H1 (cell line): Measurements from ENCODE around the gene COX17. TPM values are rescaled to one million over a fixed set of nuclear protein-coding genes. Genes with fewer than 3 reads are reported as not detected.

Experiments
- CTCF ChIA-PET: fragments of 300-600 bp; sonication (Branson Sonifier 250); formaldehyde crosslinking; loops from one replicate; lab custom pipeline; 2021; ENCODE audit not compliant: partially characterized antibody; lab: Charles Lee
- POLR2A ChIA-PET: fragments of 300-600 bp; sonication (Branson Sonifier 250); formaldehyde crosslinking; loops from one replicate; lab custom pipeline; 2021; ENCODE audit warnings: inconsistent platforms; ENCODE audit not compliant: partially characterized antibody; lab: Charles Lee
- DNase-seq, 2 experiments: peaks; one replicate each; pipeline versions ENCODE4 v3.0.0 to v3.0.0-alpha.2; 2010 to 2022; ENCODE audit warnings: low spot score in 2 of 2, low read depth in 1 of 2, mixed read lengths in 1 of 2
- FAIRE-seq: peaks from 2 replicates; lab custom pipeline; 2011; peaks lifted over from hg19 to GRCh38; lab: Jason Lieb, UNC
- H2AFZ ChIP-seq: 2 replicates; pipeline ENCODE4 v1.8.1; 2012; ENCODE audit warnings: low read length, inconsistent platforms
- H2AK5ac ChIP-seq: 2 replicates; pipeline ENCODE4 v1.6.1; 2013; ENCODE audit warnings: low read depth, low read length
- H2BK120ac ChIP-seq: replicated peaks from 2 replicates; pipeline ENCODE3; 2013; ENCODE audit warnings: low read depth, low read length, inconsistent platforms
- H2BK12ac ChIP-seq: 2 replicates; pipeline ENCODE4 v1.6.1; 2013; ENCODE audit warnings: low read depth, low read length
- H2BK15ac ChIP-seq: 2 replicates; pipeline ENCODE4 v1.6.1; 2013; ENCODE audit warnings: low read length
- H2BK20ac ChIP-seq: 2 replicates; pipeline ENCODE4 v1.6.1; 2013; ENCODE audit warnings: low read length
- H2BK5ac ChIP-seq: 2 replicates; pipeline ENCODE4 v1.6.1; 2013; ENCODE audit warnings: low read depth, low read length
- H3K14ac ChIP-seq: 2 replicates; pipeline ENCODE4 v1.6.1; 2013; ENCODE audit warnings: inconsistent platforms; ENCODE audit not compliant: insufficient read length
- H3K18ac ChIP-seq: 2 replicates; pipeline ENCODE4 v1.6.1; 2013; ENCODE audit warnings: low read length; ENCODE audit errors: extremely low read depth
- H3K23ac ChIP-seq: 2 replicates; pipeline ENCODE4 v1.6.1; 2013; ENCODE audit warnings: inconsistent platforms; ENCODE audit not compliant: insufficient read length
- H3K23me2 ChIP-seq: 2 replicates; pipeline ENCODE4 v1.6.1; 2013; ENCODE audit warnings: low read depth, low read length
- H3K27ac ChIP-seq: 2 replicates; pipeline ENCODE4 v1.6.1; 2011; ENCODE audit warnings: low read depth, low read length, inconsistent platforms
- H3K27me3 ChIP-seq, 4 experiments: replicated peaks in 1 of 4; 1 replicate in 1 of 4; 2 replicates in 3 of 4; pipeline versions ENCODE4 v1.6.1 to v1.8.1; 2011 to 2013; ENCODE audit warnings: low read length in 3 of 4, mild to moderate bottlenecking in 3 of 4, inconsistent platforms in 2 of 4, mixed read lengths in 2 of 4, moderate library complexity in 1 of 4; ENCODE audit not compliant: control insufficient read depth in 3 of 4, insufficient read depth in 3 of 4; ENCODE audit errors: extremely low read depth in 1 of 4
- H3K36me3 ChIP-seq, 4 experiments: 2 replicates each; pipeline versions ENCODE4 v1.6.1 to v1.8.1; 2011 to 2013; ENCODE audit warnings: mild to moderate bottlenecking in 4 of 4, low read length in 3 of 4, moderate library complexity in 2 of 4, control low read depth in 1 of 4, inconsistent platforms in 1 of 4; ENCODE audit not compliant: insufficient read depth in 4 of 4, control insufficient read depth in 2 of 4
- H3K4ac ChIP-seq: replicated peaks from 2 replicates; pipeline ENCODE3; 2013; ENCODE audit warnings: low read length, low read depth, mixed read lengths, inconsistent platforms; ENCODE audit not compliant: insufficient read length
- H3K4me1 ChIP-seq, 4 experiments: replicated peaks in 1 of 4; 1 replicate in 1 of 4; 2 replicates in 3 of 4; pipeline versions ENCODE4 v1.6.1 to v1.8.1; 2011 to 2013; ENCODE audit warnings: low read length in 3 of 4, inconsistent platforms in 2 of 4, mixed read lengths in 1 of 4; ENCODE audit not compliant: insufficient read depth in 4 of 4, control insufficient read depth in 3 of 4
- H3K4me2 ChIP-seq, 2 experiments: 2 replicates each; pipeline versions ENCODE4 v1.6.1 to v1.8.1; 2011 to 2013; ENCODE audit warnings: low read depth in 2 of 2, low read length in 2 of 2, control low read depth in 1 of 2, inconsistent platforms in 1 of 2, mild to moderate bottlenecking in 1 of 2; ENCODE audit not compliant: insufficient read depth in 1 of 2
- H3K4me3 ChIP-seq, 4 experiments: fragments of 200-600, 300-600 bp in 1 of 4; sonication (generic), shearing (Covaris generic), sonication (Bioruptor Twin) in 1 of 4; 2 replicates each; pipeline versions ENCODE4 v1.5.1 to v1.8.1; 2011 to 2016; ENCODE audit warnings: low read length in 4 of 4, low read depth in 3 of 4, control low read depth in 2 of 4, inconsistent platforms in 2 of 4, mild to moderate bottlenecking in 2 of 4, mixed read lengths in 1 of 4, moderate library complexity in 1 of 4; ENCODE audit not compliant: insufficient read depth in 2 of 4; ENCODE audit errors: extremely low read depth in 1 of 4
- H3K56ac ChIP-seq: replicated peaks from 2 replicates; pipeline ENCODE3; 2013; ENCODE audit warnings: low read depth, mild to moderate bottlenecking, mixed read lengths, low read length, inconsistent platforms; ENCODE audit not compliant: insufficient read length
- H3K79me1 ChIP-seq: 2 replicates; pipeline ENCODE4 v1.6.1; 2013; ENCODE audit warnings: low read depth, low read length, control low read depth
- H3K79me2 ChIP-seq, 2 experiments: 2 replicates each; pipeline versions ENCODE4 v1.6.1 to v1.8.1; 2012 to 2013; ENCODE audit warnings: low read length in 2 of 2, mild to moderate bottlenecking in 2 of 2, inconsistent platforms in 1 of 2; ENCODE audit not compliant: insufficient read depth in 2 of 2, control insufficient read depth in 1 of 2
- H3K9ac ChIP-seq, 4 experiments: replicated peaks in 1 of 4; 1 replicate in 1 of 4; 2 replicates in 3 of 4; pipeline versions ENCODE4 v1.6.1 to v1.8.1; 2011 to 2013; ENCODE audit warnings: low read depth in 3 of 4, low read length in 3 of 4, control low read depth in 2 of 4, mild to moderate bottlenecking in 2 of 4, moderate library complexity in 2 of 4, inconsistent platforms in 1 of 4; ENCODE audit errors: extremely low read depth in 1 of 4
- H3K9me3 ChIP-seq, 2 experiments: 2 replicates each; pipeline versions ENCODE4 v1.6.1 to v1.8.1; 2012 to 2013; ENCODE audit warnings: mild to moderate bottlenecking in 2 of 2, moderate library complexity in 2 of 2, control low read depth in 1 of 2, inconsistent platforms in 1 of 2, low read depth in 1 of 2, low read length in 1 of 2, mixed read lengths in 1 of 2; ENCODE audit not compliant: insufficient read depth in 2 of 2
- H4K20me1 ChIP-seq, 2 experiments: replicated peaks in 1 of 2; 2 replicates each; pipeline versions ENCODE3 to v1.8.1; 2011 to 2013; ENCODE audit warnings: inconsistent platforms in 2 of 2, low read length in 2 of 2, mild to moderate bottlenecking in 1 of 2; ENCODE audit not compliant: insufficient read depth in 2 of 2, control insufficient read depth in 1 of 2
- H4K5ac ChIP-seq: 2 replicates; pipeline ENCODE4 v1.6.1; 2013; ENCODE audit warnings: low read length, low read depth, mixed read lengths, inconsistent platforms; ENCODE audit not compliant: insufficient read length
- H4K8ac ChIP-seq: 2 replicates; pipeline ENCODE4 v1.8.0; 2013; ENCODE audit warnings: mild to moderate bottlenecking, moderate library complexity, low read length, inconsistent platforms; ENCODE audit not compliant: insufficient read depth; ENCODE audit errors: extremely low read depth
- H4K91ac ChIP-seq: replicated peaks from 2 replicates; pipeline ENCODE3; 2013; ENCODE audit warnings: low read length, mixed read lengths, inconsistent platforms; ENCODE audit not compliant: insufficient read length
- CBX5 ChIP-seq: fragments of 300-800, 300-1000 bp; sonication (generic); IDR thresholded peaks from 2 replicates; pipeline ENCODE4 v1.7.1; 2016; ENCODE audit warnings: antibody characterized with exemption, low read length, low read depth
- CTBP2 ChIP-seq: IDR thresholded peaks from 2 replicates; pipeline ENCODE4 v1.7.0; 2011; ENCODE audit warnings: borderline replicate concordance, mild to moderate bottlenecking, moderate library complexity, mixed read lengths, low read length; ENCODE audit not compliant: insufficient read depth, insufficient read length
- NRF1 ChIP-seq: IDR thresholded peaks from 2 replicates; pipeline ENCODE4 v1.6.1; 2011; ENCODE audit warnings: mild to moderate bottlenecking, low read depth, low read length, improper control_type of control experiment
- POLR2AphosphoS5 ChIP-seq: IDR thresholded peaks from 2 replicates; pipeline ENCODE4 v1.6.1; 2011; ENCODE audit warnings: low read depth, low read length
- SUZ12 ChIP-seq: fragments of 200-600 bp; sonication (generic); IDR thresholded peaks from 2 replicates; pipeline ENCODE4 v1.6.1; 2012; ENCODE audit warnings: mild to moderate bottlenecking, inconsistent platforms, low read length, moderate library complexity, mixed read lengths
- WGBS, 2 experiments: shearing (Covaris generic) in 1 of 2; methylation state at CpG; one replicate each; pipeline versions ENCODE4 v1.1.6 to v1.1.7; 2013 to 2015; ENCODE audit warnings: low lambda C conversion rate in 2 of 2, mixed read lengths in 2 of 2, inconsistent platforms in 1 of 2, low coverage in 1 of 2, missing lambda C conversion rate in 1 of 2; ENCODE audit not compliant: insufficient replicate concordance in 2 of 2, insufficient coverage in 1 of 2, insufficient read length in 1 of 2; ENCODE audit errors: extremely low coverage in 1 of 2, missing lambda C conversion rate in 1 of 2; 5-methylcytosine and 5-hydroxymethylcytosine counted together
- polyA plus RNA-seq, 7 experiments: library from polyadenylated mRNA; depleted of rRNA in 3 of 7; stranded (reverse) in 5 of 7; unstranded in 2 of 7; fragments of >200 nt in 5 of 7; fragments of 200-250 nt in 2 of 7; gene quantifications; 1 replicate in 5 of 7; 2 replicates in 1 of 7; 4 replicates in 1 of 7; pipeline versions ENCODE4 v1.2.1 to v1.2.3, GENCODE V29; 2011 to 2013; ENCODE audit warnings: missing spikeins in 2 of 7, mixed read lengths in 2 of 7
- total RNA-seq: library from RNA; stranded (reverse); fragmentation: NEBNext Ultra II Directional; extraction: Animal tissue kit (Norgen Biotek cat#: 25700); gene quantifications from 2 replicates; pipeline ENCODE4 v1.2.1, GENCODE V29; 2021

Gene COX17
- total and polyA plus RNA-seq, 2 of the 8 experiments (the other 6 are each of a cell fraction or from before 2014, with no cell fraction given), result 34.2 to 43.0 TPM

DNA sequence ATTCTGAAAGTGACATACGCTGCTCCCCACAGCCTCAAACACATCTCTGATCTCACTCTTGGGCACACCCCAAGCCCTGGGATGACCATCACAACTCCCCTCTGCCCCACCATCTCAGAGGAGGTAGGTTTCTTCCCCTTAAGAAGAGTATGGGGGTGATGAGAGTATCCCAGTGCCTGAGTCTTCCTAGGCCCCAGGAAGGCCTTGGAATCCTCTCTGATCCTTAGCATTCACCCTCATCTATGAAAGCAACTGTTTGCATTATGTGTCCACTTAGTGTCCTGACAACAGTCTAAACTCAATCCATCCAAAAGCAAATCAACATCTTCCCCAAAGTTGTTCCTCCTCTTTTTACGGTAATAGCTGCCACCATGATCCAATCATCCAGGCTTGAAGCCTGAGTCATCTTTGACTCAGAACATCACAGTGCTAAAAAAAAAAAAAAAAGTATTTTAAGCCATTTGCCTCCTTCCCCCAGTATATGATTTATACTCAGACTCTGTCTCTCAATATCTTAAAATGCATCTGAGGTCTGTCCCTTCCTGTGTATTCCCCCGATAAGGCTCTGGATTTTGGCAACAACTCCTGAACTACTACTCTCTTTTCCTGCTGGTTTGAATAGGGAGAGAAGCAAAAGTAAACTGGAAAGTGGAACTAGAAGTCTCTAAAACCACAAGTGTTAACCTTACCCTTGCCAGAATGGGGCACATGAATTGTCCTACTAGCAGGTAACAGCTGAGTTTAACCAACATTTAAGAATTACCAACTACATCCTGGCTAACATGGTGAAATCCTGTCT, 39.3 kb downstream of the COX17 start:
- Histone ChIP-seq H3K4me2 (no peak overlapping the region), H3K9ac (no peak overlapping the region)
- CTCF ChIA-PET, result interaction anchor here (0.7 to 2.7 kb wide), 3 partner anchors 9 to 79 kb away, joined by 3 to 9 read pairs (median 6); no protein-coding TSS in a partner anchor
- TF ChIP-seq SUZ12, result no peak
- TF ChIP-seq NRF1, result no peak
- no peak for TF ChIP-seq CTBP2
- TF ChIP-seq CBX5, result no peak
- TF ChIP-seq POLR2AphosphoS5, result no peak

More for the DNA sequence above, 39.3 kb downstream of the COX17 start:
- no peaks in the 10 kb centered on the region for H3K79me1 ChIP-seq
- H4K5ac ChIP-seq, result no peak overlapping the region
- H3K23me2 ChIP-seq, result no peaks in the 10 kb centered on the region
- no peak for FAIRE-seq
- no peak overlapping the region for H2BK12ac ChIP-seq
- H3K18ac ChIP-seq, result no peak overlapping the region
- no peak overlapping the region for H4K91ac ChIP-seq
- no peak overlapping the region for H2BK20ac ChIP-seq
- POLR2A ChIA-PET, result interaction anchor here (1.2 kb wide), 1 partner anchor 32 kb away, joined by 3 read pairs; no protein-coding TSS in a partner anchor
- no peaks in the 10 kb centered on the region for H3K27me3 ChIP-seq
- H3K9me3 ChIP-seq, result no peaks in the 10 kb centered on the region
- no peak overlapping the region for H2AK5ac ChIP-seq
- no peaks in the 10 kb centered on the region for H4K20me1 ChIP-seq
- H2BK5ac ChIP-seq, result no peak overlapping the region
- DNase-seq, result no peak
- 100% methylated on average over 3 of the region's 3 CpGs; no CpG with 5 or more reads in 1 of the 2 experiments for WGBS, 2 experiments
- H3K56ac ChIP-seq, result no peak overlapping the region
- H3K4me1 ChIP-seq, result no peaks in the 10 kb centered on the region
- no peaks in the 10 kb centered on the region for H3K36me3 ChIP-seq
- H3K14ac ChIP-seq, result no peak overlapping the region
- H3K27ac ChIP-seq, result no peak overlapping the region
- no peak overlapping the region for H4K8ac ChIP-seq
- no peaks in the 10 kb centered on the region for H3K79me2 ChIP-seq
- no peak overlapping the region for H2BK120ac ChIP-seq
- H3K4ac ChIP-seq, result no peak overlapping the region
- H3K4me3 ChIP-seq, result no peak overlapping the region
- no peak overlapping the region for H2AFZ ChIP-seq
- H3K23ac ChIP-seq, result no peak overlapping the region
- H2BK15ac ChIP-seq, result no peak overlapping the region
